ENCODE measurements around the gene MEAK7.

Gene MEAK7

GRCh38 chr16:84466692-84467091 is 37.8 kb downstream of the MEAK7 start:
- no peak for TF ChIP-seq CTCF (IDR thresholded peaks at IDR 0.05; ENCODE audit: insufficient read depth, low read length, poor library complexity, severe bottlenecking)
- H3K36me3 ChIP-seq (ENCODE audit: control insufficient read depth, insufficient read depth, low read length) = no peaks in the 10 kb centered on the region
- H3K27me3 ChIP-seq (replicated peaks; ENCODE audit: control insufficient read depth, insufficient read depth, low read length) = no peaks in the 10 kb centered on the region
- DNase-seq (ENCODE audit: extremely low read depth, insufficient read length) = no peak
- H3K4me3 ChIP-seq (replicated peaks; ENCODE audit: low read depth, low read length) = no peak overlapping the region

GRCh38 chr16:84465154-84465553 is 39.3 kb downstream of the MEAK7 start:
- Histone ChIP-seq H3K27me3 (replicated peaks; ENCODE audit: control insufficient read depth, insufficient read depth, low read length) (no peaks in the 10 kb centered on the region), H3K4me3 (replicated peaks; ENCODE audit: low read depth, low read length) (no peak overlapping the region), H3K36me3 (ENCODE audit: control insufficient read depth, insufficient read depth, low read length) (no peaks in the 10 kb centered on the region)
- no peak for DNase-seq (ENCODE audit: extremely low read depth, insufficient read length)
- TF ChIP-seq CTCF (IDR thresholded peaks at IDR 0.05; ENCODE audit: insufficient read depth, low read length, poor library complexity, severe bottlenecking) = no peak

- Histone ChIP-seq H3K36me3 (ENCODE audit: control insufficient read depth, insufficient read depth, low read length) (no peaks in the 10 kb centered on the region), H3K4me3 (replicated peaks; ENCODE audit: low read depth, low read length) (no peak overlapping the region), H3K27me3 (replicated peaks; ENCODE audit: control insufficient read depth, insufficient read depth, low read length) (no peaks in the 10 kb centered on the region)
- TF ChIP-seq CTCF (IDR thresholded peaks at IDR 0.05; ENCODE audit: insufficient read depth, low read length, poor library complexity, severe bottlenecking) = no peak
- DNase-seq (ENCODE audit: extremely low read depth, insufficient read length) = no peak
Measured at GRCh38 chr16:84464116-84464515, 40.3 kb downstream of the MEAK7 start.

GRCh38 chr16:84463221-84463620 is 41.2 kb downstream of the MEAK7 start:
- DNase-seq (ENCODE audit: extremely low read depth, insufficient read length) = no peak
- Histone ChIP-seq H3K36me3 (ENCODE audit: control insufficient read depth, insufficient read depth, low read length) (no peaks in the 10 kb centered on the region), H3K4me3 (replicated peaks; ENCODE audit: low read depth, low read length) (no peak overlapping the region), H3K27me3 (replicated peaks; ENCODE audit: control insufficient read depth, insufficient read depth, low read length) (no peaks in the 10 kb centered on the region)
- no peak for TF ChIP-seq CTCF (IDR thresholded peaks at IDR 0.05; ENCODE audit: insufficient read depth, low read length, poor library complexity, severe bottlenecking)

- no peak for TF ChIP-seq CTCF (IDR thresholded peaks at IDR 0.05; ENCODE audit: insufficient read depth, low read length, poor library complexity, severe bottlenecking)
- no peaks in the 10 kb centered on the region for H3K36me3 ChIP-seq (ENCODE audit: control insufficient read depth, insufficient read depth, low read length)
- DNase-seq (ENCODE audit: extremely low read depth, insufficient read length) = no peak
- H3K4me3 ChIP-seq (replicated peaks; ENCODE audit: low read depth, low read length) = no peak overlapping the region
- H3K27me3 ChIP-seq (replicated peaks; ENCODE audit: control insufficient read depth, insufficient read depth, low read length) = no peaks in the 10 kb centered on the region
Measured at GRCh38 chr16:84462296-84463210, 41.9 kb downstream of the MEAK7 start.
